Fibroblast of pulmonary artery (primary cell): ENCODE measurements around the gene DPP8.
"Not testable (repeated sequence)": the region's sequence is repeated elsewhere in the genome, so short reads cannot be mapped to it uniquely, and the experiment has no call there.

Experiments used
- DNase-seq: peaks from one replicate; pipeline ENCODE4 v3.0.0-alpha.2; 2010; ENCODE audit warnings: low read depth
- H3K4me3 ChIP-seq: replicated peaks from 2 replicates; pipeline ENCODE4 v1.5.1; 2011; ENCODE audit warnings: low read depth, mild to moderate bottlenecking, control low read depth, low read length, moderate library complexity
- TF ChIP-seq, protein P1 (sequence below): IDR thresholded peaks from 2 replicates; pipeline ENCODE4 v1.5.1; 2011; ENCODE audit warnings: mild to moderate bottlenecking, control low read depth, low read length, inconsistent platforms; ENCODE audit errors: missing control alignments

Gene DPP8

DNA sequence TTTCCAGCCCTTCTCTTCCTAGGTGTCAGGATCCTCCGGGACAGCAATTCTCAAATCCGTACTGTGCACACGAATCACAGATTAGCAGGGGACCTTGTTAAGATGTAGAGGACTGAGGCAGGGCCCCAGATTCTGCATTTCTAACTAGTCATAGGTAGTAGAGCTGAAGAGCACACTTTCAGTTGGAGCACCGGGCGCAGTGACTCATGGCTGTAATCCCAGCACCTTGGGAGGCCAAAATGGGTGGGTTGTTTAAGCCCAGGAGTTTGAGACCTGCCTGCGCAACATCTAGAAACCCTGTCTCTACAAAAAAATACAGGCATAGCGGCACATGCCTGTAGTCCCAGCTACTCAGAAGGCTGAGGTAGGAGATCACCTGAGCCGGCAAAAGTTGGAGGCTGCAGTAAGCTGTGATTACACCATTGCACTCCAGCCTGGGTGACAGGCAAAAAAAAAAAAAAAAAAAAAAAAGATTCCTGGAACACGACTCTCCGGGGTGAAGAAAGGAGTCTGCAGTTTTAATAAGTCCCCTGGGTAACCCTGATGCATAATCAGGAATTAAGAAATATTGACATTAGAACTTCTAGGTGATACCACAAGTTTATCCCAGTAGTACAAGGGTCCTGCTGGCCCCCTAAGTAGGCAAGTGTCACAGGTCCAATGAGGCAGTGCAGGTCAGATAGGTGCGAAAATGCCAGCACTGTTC lies 118.3 kb downstream of the DPP8 start:
- no peak for DNase-seq
- H3K4me3 ChIP-seq, result no peak overlapping the region
- TF ChIP-seq, protein P1, sequence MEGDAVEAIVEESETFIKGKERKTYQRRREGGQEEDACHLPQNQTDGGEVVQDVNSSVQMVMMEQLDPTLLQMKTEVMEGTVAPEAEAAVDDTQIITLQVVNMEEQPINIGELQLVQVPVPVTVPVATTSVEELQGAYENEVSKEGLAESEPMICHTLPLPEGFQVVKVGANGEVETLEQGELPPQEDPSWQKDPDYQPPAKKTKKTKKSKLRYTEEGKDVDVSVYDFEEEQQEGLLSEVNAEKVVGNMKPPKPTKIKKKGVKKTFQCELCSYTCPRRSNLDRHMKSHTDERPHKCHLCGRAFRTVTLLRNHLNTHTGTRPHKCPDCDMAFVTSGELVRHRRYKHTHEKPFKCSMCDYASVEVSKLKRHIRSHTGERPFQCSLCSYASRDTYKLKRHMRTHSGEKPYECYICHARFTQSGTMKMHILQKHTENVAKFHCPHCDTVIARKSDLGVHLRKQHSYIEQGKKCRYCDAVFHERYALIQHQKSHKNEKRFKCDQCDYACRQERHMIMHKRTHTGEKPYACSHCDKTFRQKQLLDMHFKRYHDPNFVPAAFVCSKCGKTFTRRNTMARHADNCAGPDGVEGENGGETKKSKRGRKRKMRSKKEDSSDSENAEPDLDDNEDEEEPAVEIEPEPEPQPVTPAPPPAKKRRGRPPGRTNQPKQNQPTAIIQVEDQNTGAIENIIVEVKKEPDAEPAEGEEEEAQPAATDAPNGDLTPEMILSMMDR, result no peak

DNA sequence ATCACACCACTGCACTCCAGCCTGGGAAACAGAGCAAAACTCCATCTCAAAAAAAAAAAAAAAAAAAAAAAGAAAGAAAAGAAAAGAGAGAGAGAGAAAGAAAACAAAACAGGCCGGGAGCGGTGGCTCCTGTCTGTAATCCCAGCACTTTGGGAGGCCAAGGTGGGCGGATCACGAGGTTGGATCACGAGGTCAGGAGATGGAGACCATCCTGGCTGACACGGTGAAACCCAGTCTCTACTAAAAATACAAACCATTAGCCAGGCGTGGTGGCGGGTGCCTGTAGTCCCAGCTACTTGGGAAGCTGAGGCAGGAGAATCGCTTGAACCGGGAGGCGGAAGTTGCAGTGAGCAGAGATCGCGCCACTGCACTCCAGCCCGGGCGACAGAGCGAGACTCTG lies 119.0 kb downstream of the DPP8 start:
- not testable (repeated sequence) for H3K4me3 ChIP-seq, DNase-seq

DNA sequence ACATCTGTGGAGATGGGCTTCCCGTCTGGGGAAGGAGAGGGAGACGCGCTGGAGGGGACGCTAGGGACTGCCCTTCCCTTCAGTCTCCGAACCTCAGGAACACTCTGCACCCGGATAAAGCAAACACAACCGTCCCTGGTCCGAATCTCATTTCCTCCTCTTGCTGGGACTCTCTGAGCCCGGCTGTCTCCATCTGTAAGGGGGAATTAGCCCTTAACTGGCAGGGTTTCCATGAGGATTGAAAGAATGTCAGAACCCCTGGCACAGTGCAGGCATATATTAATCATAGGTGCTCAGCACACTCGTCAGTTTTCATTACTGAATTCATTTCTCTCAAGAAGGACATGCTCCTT lies 120.5 kb downstream of the DPP8 start:
- no peak overlapping the region for H3K4me3 ChIP-seq
- TF ChIP-seq, protein P1, result no peak
- DNase-seq, result no peak

DNA sequence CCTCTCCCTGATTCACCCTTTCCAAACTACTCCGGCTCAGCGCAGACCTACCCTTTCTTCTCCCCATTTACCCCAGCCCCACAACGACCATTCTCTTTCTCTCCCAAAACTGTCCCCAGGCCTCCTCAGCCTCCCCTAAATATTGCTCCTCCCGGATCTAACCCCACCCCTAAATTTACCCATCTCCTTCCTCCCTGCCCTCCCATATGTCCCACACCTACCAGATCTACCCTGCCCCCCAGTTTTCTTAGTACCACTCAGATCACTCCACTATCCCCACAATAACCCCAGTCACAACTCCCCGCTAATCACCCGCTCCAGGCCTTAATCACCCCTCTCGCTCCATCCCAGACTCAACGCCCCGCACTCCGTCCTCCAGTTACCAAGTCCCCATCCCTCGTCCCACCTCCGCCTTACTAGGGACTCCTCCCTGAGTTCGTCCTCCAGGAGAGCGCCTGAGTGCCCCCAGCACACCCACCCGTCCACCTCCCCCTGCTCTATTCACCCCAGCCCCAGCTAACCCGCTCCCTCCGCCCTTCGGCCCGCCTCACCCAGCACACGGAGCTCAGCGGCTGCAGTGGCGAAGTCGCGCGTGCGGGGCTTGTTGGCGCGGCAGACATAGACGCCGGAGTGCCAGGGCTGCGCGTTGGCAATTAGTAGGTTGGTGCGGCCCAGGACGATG lies 121.1 kb downstream of the DPP8 start:
- TF ChIP-seq, protein P1, result no peak
- H3K4me3 ChIP-seq, result no peak overlapping the region
- DNase-seq, result no peak

DNA sequence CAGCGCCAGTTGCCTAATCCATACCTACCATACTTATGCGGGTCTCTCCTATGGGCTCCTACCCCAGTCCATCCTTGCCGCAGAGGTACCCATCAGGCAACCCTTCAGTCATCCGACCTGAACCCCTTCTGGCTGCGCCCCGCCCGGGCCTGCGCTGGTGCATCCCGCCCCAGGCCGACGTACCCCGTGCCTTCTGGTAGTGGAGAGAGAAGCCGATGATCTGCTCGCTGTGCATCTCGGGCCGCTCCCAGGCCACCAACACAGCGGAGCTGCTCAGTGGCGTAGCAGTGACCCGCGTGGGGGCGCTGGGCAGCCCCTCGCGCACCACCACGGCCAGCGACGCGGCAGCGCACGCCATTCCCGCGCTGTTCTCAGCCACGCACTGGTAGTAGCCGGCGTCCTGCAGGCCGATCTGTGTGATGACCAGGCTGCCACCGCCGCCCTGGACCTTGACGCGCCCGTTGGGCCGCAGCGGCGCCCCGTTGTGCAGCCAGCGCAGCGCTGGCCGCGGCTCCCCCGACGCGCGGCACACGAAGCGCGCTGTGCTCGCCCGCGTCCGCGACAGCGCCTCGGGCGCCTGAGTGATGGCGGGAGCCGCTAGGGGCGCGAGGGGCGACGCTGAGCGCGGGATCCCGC lies 121.8 kb downstream of the DPP8 start:
- H3K4me3 ChIP-seq, result no peak overlapping the region
- TF ChIP-seq, protein P1, result no peak
- DNase-seq, result no peak

DNA sequence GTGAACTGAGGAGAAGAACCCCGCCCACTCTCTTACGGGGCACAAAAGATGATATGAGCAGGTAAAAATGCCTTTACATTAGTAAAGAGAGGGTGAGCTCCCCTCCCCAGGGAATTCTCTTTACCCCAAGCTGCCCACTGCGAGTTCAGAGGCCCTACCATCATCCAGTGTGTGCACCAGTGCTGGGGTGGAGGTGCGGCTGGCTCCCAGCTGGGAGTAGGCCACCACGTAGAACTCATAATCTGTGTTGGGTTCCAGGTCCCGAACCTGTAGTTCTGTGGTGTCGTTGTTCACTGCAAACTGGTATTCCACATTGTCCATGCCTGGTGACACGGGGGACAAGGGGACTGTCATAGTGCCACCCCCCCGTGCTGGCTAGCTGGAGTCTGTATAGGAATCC lies 122.6 kb downstream of the DPP8 start:
- no peak for DNase-seq
- H3K4me3 ChIP-seq, result no peak overlapping the region
- TF ChIP-seq, protein P1, result no peak

DNA sequence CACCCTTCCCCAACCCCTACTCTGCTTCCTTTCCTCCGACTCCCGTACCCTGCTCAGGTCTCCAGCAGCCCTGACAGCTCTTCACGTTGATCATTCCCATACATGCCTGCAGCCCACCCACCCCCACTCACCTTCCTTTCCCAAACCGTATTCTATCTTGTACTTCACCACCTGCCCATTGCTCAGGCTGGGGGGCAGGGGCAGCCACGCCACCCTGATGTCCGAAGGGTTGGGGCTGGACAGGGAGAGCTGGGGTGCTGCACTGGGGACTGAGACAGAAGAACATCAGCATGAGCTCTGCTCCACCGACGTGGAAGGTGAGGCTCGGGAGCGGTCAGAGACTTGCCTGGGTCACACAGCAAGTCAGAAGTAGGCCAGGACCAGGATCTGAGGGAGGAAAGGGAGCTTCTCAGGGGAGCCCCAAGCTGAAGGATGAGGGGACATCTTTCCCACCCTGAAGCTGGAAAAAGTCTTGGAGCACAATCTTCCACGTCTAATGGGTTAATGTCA lies 123.2 kb downstream of the DPP8 start:
- H3K4me3 ChIP-seq, result no peak overlapping the region
- TF ChIP-seq, protein P1, result no peak
- no peak for DNase-seq
